Activated naive CD8-positive, alpha-beta T cell treated with anti-CD3 and anti-CD28 coated beads, Interleukin-2, amount 10 ng/mL, durations not matched to agents 7 days and 5 days (primary cell): ENCODE data around the gene LOXL4. TPM values are rescaled to one million over a fixed set of nuclear protein-coding genes. Genes with fewer than 3 reads are reported as not detected.

ENCODE experiments used
- ATAC-seq: fragments of 150-1000 bp; cut with Tn5 transposase; one replicate; pipeline ENCODE4 v1.10.0; 2021; ENCODE audit warnings: low read depth, moderate library complexity
- POLR2A ChIA-PET: fragments of 350-600 bp; sonication (Branson Sonifier 250); formaldehyde crosslinking; loops from one replicate; lab custom pipeline; 2021; ENCODE audit warnings: antibody characterized with exemption; lab: Charles Lee
- DNase-seq: peaks from one replicate; pipeline ENCODE4 v3.0.0; 2021
- H3K27ac Mint-ChIP-seq: one replicate; pipeline ENCODE4 v1.8.0; 2022; ENCODE audit warnings: mild to moderate bottlenecking, mixed read lengths
- H3K27me3 Mint-ChIP-seq: one replicate; pipeline ENCODE4 v1.8.0; 2022; ENCODE audit warnings: mild to moderate bottlenecking, moderate library complexity, mixed read lengths
- H3K36me3 Mint-ChIP-seq: one replicate; pipeline ENCODE4 v1.8.0; 2021; ENCODE audit warnings: mild to moderate bottlenecking, mixed read lengths
- H3K4me1 Mint-ChIP-seq: one replicate; pipeline ENCODE4 v1.8.0; 2021; ENCODE audit warnings: mixed read lengths
- H3K4me3 Mint-ChIP-seq: one replicate; pipeline ENCODE4 v1.8.0; 2022; ENCODE audit warnings: mild to moderate bottlenecking, moderate library complexity, mixed read lengths
- H3K9me3 Mint-ChIP-seq: one replicate; pipeline ENCODE4 v1.8.0; 2021; ENCODE audit warnings: mixed read lengths
- total RNA-seq, 2 experiments: library from RNA; stranded (reverse); gene quantifications; one replicate each; pipeline ENCODE4 v1.2.3, GENCODE V29; 2021

The LOXL4 gene
- total RNA-seq, 2 experiments from 2014 or later, result not detected

DNA sequence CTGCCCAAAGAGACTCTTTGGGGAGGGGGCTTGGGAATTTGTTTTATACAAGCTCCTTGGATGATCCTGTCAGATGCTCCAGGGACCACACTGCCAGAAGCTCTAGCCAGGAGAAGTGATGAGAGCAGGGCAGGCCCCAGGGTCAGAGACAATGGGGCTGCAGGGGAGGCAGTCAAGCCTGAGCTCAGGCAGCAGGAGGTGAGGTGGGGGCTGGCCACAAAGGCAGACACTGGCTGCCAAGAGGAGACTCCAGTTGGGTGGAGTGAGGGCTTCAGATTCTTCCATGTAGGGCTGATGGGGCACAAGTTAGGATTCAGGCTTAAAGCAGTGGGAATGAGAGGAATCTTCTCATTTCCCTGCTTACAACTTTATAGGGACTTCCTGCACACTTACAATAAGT is 35.6 kb upstream of the LOXL4 start:
- no peak for ATAC-seq
- DNase-seq, result no peak
- Mint-ChIP-seq H3K27me3 (peaks cover 22% of the 10 kb centered on the region), H3K9me3 (no peaks in the 10 kb centered on the region), H3K27ac (no peak overlapping the region), H3K4me1 (no peaks in the 10 kb centered on the region), H3K4me3 (no peak overlapping the region), H3K36me3 (no peaks in the 10 kb centered on the region)
- POLR2A ChIA-PET, result no interaction called here

DNA sequence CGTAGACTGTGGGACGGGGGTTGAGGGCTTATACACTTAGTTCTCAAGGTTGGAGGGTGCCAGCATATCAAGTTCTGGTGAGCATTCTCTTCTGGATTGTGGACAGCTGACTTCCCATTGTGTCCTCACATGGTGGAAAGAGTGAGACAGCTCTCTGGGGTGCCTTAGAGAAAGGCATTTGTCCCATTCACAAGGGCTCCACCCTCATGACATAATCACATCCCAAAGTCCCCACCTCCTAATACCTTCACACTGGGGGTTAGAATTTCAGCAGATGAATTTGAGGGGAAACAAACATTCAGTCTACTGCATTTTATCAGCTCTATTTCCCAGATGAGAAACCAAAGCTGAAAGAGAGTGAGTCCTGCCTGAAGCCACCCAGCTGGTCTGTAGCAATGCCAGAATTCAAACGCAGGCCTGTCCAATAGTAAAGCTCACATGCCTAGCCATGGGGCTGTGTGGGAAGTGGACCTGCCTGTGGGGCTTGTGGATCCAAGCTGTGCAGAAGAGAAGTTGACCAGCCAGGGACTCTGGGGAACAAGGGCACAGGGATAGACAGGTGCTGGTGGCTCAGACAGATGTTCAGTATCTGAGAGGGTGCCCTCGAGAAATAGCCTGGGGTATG is 34.9 kb upstream of the LOXL4 start:
- Mint-ChIP-seq H3K27me3 (peaks cover 22% of the 10 kb centered on the region), H3K4me1 (no peaks in the 10 kb centered on the region), H3K27ac (no peak overlapping the region), H3K9me3 (no peaks in the 10 kb centered on the region), H3K4me3 (no peak overlapping the region), H3K36me3 (no peaks in the 10 kb centered on the region)
- ATAC-seq (no peak), DNase-seq (no peak)
- POLR2A ChIA-PET, result no interaction called here

DNA sequence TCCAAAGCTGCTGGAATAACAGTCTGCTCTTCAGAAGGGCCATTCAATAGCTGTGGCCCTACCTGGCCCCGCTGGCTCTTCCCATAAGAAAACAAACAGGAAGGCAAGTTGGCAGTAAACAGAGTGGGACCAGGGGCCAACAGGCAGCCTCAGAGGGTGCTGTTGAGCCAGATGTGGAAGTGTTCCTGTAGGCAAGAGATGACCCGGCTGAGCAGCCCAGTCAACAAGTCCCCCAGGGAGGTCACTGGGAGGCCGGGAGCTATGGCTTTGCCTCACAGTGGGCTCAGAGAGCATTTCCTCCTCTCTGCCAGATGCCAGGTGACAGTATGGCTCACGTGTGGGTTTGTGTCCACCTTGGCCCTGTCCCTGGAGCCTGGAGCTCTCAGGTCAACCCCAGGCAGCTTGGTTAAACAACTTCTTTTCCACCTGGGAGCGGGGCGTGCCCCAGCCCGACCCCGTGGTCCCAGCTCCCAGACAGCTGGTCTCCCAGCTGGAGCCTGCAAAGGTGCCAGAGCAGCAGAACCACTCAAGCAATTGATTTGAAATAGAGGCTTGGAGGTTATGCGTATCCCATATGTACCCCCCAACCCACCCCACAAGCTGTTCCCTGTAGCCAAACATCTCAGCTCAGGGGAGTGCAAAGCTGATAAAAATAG is 33.8 kb upstream of the LOXL4 start:
- no peak overlapping the region for H3K27ac Mint-ChIP-seq
- POLR2A ChIA-PET, result no interaction called here
- H3K36me3 Mint-ChIP-seq, result no peaks in the 10 kb centered on the region
- peaks cover 27% of the 10 kb centered on the region for H3K27me3 Mint-ChIP-seq
- no peak overlapping the region for H3K4me3 Mint-ChIP-seq
- H3K4me1 Mint-ChIP-seq, result no peaks in the 10 kb centered on the region
- ATAC-seq (no peak), DNase-seq (no peak)
- no peaks in the 10 kb centered on the region for H3K9me3 Mint-ChIP-seq

DNA sequence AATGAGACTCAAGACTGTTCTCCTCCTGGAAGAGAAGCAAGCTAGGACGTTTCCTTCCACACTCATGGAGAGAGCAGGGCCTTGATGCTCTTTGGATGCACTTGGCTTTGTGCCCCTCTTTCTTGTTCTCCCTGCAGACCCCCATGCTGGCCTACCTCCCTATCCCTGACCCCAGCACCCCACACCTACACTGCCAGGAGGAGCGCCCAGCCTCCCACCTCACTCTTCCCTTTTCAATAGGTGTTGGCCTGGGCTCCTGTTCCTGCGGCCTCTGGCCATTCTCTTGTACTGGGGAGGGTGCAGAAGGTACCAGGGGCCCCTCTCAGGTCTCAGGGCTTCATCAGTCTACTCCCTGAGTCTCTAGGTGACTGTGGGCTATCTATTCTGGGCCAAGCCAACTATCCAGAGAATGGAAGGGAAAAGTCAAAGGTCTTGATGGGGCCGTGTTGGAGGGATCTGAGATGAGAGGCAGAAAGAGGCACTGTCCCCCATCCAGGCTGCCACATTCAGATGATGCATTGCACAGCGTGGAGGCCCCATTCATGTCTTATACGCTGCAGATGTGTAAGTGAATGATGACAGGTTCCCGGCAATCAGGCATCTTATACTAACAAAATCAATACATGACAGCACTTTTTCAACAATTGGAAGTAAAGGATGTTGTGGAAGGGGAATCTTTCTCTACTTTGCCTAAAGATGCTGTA is 32.7 kb upstream of the LOXL4 start:
- Mint-ChIP-seq H3K4me1 (no peaks in the 10 kb centered on the region), H3K27ac (no peak overlapping the region), H3K4me3 (no peak overlapping the region), H3K27me3 (peaks cover 25% of the 10 kb centered on the region), H3K9me3 (no peaks in the 10 kb centered on the region), H3K36me3 (no peaks in the 10 kb centered on the region)
- ATAC-seq, result no peak
- no peak for DNase-seq
- POLR2A ChIA-PET, result no interaction called here

DNA sequence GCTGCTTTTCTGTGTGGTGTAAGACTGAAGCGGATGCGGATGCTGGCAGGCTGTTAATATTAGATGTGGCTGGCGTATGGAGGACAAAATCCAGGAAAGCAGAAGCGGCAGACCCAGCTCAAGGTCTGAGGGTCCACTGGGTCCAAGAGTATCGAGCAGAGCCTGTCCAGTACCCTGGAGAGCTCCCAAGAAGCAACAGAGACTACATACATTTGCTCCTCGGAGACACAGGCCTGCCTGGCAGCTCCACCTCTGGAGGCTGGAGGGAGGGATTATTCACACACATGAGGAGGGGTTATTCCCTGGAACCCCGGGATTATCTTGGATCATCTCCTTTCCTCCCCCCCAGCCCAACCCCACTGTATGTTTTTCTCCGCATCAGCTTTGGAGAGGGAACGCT is 31.3 kb upstream of the LOXL4 start:
- no peaks in the 10 kb centered on the region for H3K9me3 Mint-ChIP-seq
- peaks cover 25% of the 10 kb centered on the region for H3K27me3 Mint-ChIP-seq
- no peak overlapping the region for H3K4me3 Mint-ChIP-seq
- POLR2A ChIA-PET, result no interaction called here
- DNase-seq, result no peak
- no peaks in the 10 kb centered on the region for H3K4me1 Mint-ChIP-seq
- H3K27ac Mint-ChIP-seq, result no peak overlapping the region
- no peak for ATAC-seq
- H3K36me3 Mint-ChIP-seq, result no peaks in the 10 kb centered on the region

DNA sequence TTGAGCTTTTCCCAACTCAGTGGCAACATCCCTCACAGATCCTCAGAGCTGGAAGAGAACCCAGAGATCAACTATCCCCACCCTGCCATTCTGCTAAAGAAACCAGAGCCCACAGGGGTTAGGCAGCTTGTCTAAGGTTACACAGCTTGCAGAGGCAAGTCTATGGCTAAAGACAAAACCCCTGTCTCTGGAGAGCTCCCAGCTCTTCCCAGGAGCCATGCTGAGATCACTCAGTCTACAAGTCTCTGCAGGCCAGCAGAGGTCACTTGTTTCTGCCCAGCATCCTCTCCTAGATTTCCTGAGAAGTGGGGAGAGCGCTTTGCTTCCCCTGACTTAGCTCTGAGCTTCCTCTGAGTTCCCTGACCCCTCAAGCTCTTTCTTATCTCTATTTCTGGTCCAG is 28.5 kb upstream of the LOXL4 start:
- Mint-ChIP-seq H3K27me3 (peaks cover 25% of the 10 kb centered on the region), H3K4me1 (no peaks in the 10 kb centered on the region), H3K36me3 (no peaks in the 10 kb centered on the region), H3K27ac (no peak overlapping the region), H3K4me3 (no peak overlapping the region), H3K9me3 (no peaks in the 10 kb centered on the region)
- POLR2A ChIA-PET, result no interaction called here
- ATAC-seq (no peak), DNase-seq (no peak)

DNA sequence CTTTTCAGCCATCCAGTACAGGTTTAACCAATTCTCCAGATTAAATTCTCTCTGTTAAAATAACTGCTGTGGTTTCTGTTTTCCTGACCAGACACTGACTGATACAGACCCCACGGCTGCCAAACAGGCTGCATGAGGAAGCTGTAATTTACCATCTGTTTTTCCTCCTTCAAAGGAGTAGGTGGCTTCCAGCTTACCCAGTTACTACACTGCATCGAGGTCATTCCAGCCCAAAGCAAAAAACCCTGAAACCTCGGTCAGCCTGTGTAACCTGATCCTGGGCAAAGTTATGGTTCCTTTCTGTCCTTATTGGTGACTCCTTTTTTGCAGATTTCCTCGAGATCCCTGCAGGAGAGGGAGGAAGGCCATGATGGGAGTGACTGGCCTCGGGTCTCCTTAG is 27.9 kb upstream of the LOXL4 start:
- POLR2A ChIA-PET, result no interaction called here
- DNase-seq (no peak), ATAC-seq (no peak)
- Mint-ChIP-seq H3K27me3 (peaks cover 27% of the 10 kb centered on the region), H3K36me3 (no peaks in the 10 kb centered on the region), H3K27ac (no peak overlapping the region), H3K9me3 (no peaks in the 10 kb centered on the region), H3K4me1 (no peaks in the 10 kb centered on the region), H3K4me3 (no peak overlapping the region)

DNA sequence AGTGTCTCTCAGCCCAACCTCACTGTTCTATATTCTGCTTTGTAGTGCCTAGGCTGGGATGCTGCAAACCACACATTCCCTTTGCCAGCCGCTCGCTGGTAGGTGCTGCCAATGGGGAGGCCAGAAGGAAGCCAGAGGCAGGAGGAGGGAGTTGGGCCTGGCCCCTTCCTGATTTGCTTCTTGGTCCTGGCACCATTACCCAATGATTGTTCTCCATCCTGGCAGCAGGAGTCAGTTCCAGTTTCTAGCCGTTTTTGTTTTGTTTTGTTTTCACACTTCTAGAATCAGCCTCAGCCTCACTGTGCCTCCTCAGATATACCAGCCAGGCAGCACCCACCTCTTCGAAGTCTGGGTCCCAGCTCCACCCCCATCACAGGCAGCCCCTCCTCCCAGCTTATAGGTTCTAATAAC is 27.4 kb upstream of the LOXL4 start:
- no peaks in the 10 kb centered on the region for H3K4me1 Mint-ChIP-seq
- H3K36me3 Mint-ChIP-seq, result no peaks in the 10 kb centered on the region
- POLR2A ChIA-PET, result no interaction called here
- H3K27ac Mint-ChIP-seq, result no peak overlapping the region
- no peaks in the 10 kb centered on the region for H3K9me3 Mint-ChIP-seq
- ATAC-seq, result no peak
- H3K4me3 Mint-ChIP-seq, result no peak overlapping the region
- peaks cover 25% of the 10 kb centered on the region for H3K27me3 Mint-ChIP-seq
- no peak for DNase-seq

DNA sequence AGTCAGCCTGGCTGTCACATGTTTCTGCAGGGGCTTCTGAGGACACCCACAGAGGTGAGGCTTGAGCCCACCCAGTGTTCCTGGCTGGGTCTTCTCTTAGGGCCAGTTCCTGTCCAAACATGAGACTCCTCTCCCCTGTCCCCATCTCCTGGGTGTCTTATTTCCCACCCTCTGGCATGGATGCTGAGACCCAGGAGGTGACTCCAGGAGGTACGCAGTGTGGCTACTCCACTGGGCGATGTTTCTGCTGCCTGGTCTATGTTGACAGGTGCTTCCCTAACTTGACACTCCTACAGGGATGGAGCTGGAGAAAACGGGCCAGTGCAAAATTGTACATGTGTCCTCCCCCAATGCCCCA is 26.3 kb upstream of the LOXL4 start:
- DNase-seq (no peak), ATAC-seq (no peak)
- no peak overlapping the region for H3K27ac Mint-ChIP-seq
- H3K9me3 Mint-ChIP-seq, result no peaks in the 10 kb centered on the region
- H3K27me3 Mint-ChIP-seq, result peaks cover 25% of the 10 kb centered on the region
- H3K4me3 Mint-ChIP-seq, result no peak overlapping the region
- POLR2A ChIA-PET, result no interaction called here
- no peaks in the 10 kb centered on the region for H3K36me3 Mint-ChIP-seq
- H3K4me1 Mint-ChIP-seq, result no peaks in the 10 kb centered on the region

DNA sequence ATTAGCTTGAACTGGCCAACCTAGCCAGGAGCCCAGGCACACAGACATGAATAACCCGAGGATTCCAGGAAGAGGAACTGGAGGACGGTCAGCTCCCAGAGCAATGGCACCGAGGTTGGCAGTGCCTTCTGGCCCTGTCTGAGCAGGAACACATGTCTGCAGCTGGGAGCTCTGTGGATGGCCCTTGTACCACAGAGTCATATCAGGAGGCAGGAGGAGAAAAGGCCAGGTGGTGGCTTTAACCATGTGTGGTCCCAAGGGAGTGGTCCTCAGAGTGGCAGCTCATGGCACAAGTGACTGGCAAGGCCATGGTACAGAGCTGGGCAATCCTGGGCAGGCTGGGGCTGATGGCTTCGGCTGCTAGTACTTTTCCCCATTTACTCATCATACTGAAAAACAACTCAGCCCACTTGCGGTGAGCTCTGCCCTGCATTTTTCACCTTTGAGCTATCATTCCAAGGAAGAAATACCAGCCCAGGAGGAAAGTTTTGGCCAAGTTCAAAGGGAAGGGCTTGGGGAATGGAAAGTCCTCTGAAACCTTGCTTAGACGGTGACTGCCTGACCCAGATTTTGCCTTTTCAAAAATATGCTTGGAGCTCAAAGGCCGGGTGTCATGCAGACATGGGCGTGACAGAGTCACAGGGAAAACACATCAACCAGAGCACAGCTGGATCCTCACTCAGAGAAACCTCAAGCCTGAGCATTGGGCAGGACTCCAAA is 25.7 kb upstream of the LOXL4 start:
- Mint-ChIP-seq H3K4me3 (no peak overlapping the region), H3K27me3 (peaks cover 25% of the 10 kb centered on the region), H3K9me3 (no peaks in the 10 kb centered on the region), H3K27ac (no peak overlapping the region), H3K4me1 (no peaks in the 10 kb centered on the region), H3K36me3 (no peaks in the 10 kb centered on the region)
- DNase-seq (no peak), ATAC-seq (no peak)
- POLR2A ChIA-PET, result no interaction called here

DNA sequence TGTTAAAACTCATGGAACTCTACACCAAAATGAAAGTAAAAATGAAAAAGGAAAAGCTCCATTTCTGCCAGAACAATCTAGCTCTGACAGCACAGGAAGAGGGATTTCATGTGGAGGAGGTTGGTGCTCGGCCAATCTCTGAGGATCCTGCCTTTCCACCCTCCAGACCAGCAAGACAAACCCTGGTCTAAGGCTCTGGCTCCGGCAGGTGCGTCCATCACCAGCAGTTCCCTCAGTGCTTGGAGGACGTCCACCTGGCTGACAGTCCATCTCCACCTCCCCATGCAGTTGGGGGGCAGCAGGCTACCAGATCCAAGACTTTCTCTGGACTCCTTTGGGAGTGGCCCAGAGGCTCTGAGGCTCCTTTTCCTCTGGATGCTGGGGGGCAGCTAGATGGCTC is 25.0 kb upstream of the LOXL4 start:
- Mint-ChIP-seq H3K4me1 (no peaks in the 10 kb centered on the region), H3K9me3 (no peaks in the 10 kb centered on the region), H3K4me3 (no peak overlapping the region), H3K27ac (no peak overlapping the region), H3K36me3 (no peaks in the 10 kb centered on the region), H3K27me3 (peaks cover 22% of the 10 kb centered on the region)
- DNase-seq (no peak), ATAC-seq (no peak)
- POLR2A ChIA-PET, result no interaction called here

DNA sequence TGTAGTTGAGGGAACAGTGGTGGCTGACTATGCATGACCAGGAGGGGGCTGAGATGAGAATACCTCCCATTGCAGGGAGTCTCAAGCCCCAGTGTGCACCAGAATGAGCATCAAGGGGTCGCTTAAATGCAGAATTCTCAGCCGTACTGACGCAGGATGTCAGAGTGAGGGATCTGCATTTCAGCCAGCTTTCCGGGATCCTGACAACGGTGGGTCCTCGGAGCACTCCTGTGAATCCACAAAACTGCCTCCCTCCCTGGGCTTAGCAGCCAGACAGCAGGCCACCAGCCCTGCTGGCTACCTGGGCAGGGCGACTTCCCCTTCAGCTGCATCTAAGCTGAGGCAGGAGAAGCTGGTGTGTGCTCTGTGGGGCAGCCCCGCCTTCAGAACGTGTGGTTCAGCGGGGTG is 21.8 kb upstream of the LOXL4 start:
- Mint-ChIP-seq H3K9me3 (no peaks in the 10 kb centered on the region), H3K4me3 (no peak overlapping the region), H3K4me1 (no peaks in the 10 kb centered on the region), H3K27me3 (peaks cover 10% of the 10 kb centered on the region), H3K27ac (no peak overlapping the region), H3K36me3 (no peaks in the 10 kb centered on the region)
- DNase-seq (no peak), ATAC-seq (no peak)
- POLR2A ChIA-PET, result no interaction called here

DNA sequence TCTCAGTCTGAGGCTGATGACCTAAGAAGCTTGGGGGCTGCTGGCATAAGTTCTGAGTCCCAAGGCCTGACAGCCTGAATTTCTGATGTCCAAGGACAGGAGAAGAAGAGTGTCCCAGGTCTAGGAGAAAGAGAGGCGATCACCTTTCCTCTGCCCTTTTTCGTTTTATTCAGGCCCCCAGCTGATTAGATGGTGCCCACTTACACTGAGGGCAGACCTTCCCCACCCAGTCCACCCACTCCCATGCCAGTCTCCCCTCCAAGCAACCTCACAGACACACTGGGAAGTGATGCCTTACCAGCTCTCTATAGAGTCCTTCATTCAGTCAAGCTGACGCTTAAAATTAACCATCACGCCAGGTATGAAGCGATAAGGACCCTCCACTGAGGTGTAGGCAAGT is 19.3 kb upstream of the LOXL4 start:
- DNase-seq, result no peak
- Mint-ChIP-seq H3K27me3 (peaks cover 10% of the 10 kb centered on the region), H3K4me3 (no peak overlapping the region), H3K27ac (no peak overlapping the region), H3K9me3 (no peaks in the 10 kb centered on the region), H3K36me3 (no peaks in the 10 kb centered on the region), H3K4me1 (no peaks in the 10 kb centered on the region)
- POLR2A ChIA-PET, result no interaction called here
- no peak for ATAC-seq

DNA sequence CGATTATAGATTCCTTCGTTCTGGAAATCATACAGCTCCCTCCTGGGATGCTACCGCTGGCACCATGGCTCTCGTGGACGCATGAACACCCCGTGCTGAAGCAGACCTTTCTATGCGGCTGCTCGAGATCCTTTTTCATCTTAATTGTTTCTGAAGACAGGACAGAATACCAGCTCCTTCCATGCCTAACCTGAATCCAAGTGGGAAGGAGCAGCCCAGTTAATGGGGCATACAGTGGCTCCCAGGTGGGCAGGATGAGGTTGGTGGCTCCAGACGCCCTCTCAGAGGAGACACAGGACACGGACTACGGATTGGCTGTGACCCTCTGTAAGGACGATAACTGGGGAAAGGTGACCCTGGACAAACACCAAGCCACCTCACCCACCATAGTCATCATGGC is 18.4 kb upstream of the LOXL4 start:
- Mint-ChIP-seq H3K36me3 (no peaks in the 10 kb centered on the region), H3K27me3 (peaks cover 14% of the 10 kb centered on the region), H3K9me3 (no peaks in the 10 kb centered on the region), H3K4me1 (no peaks in the 10 kb centered on the region), H3K4me3 (no peak overlapping the region), H3K27ac (no peak overlapping the region)
- DNase-seq, result no peak
- ATAC-seq, result no peak
- POLR2A ChIA-PET, result no interaction called here
